GM19025 (cell line): Measurements from ENCODE around the gene ERBB2.
A peak's percentile ranks its signal among the peaks of the same experiment; 100 is the strongest.

Experiments used
- ATAC-seq: cut with Tn5 transposase; IDR thresholded peaks from one replicate; pipeline ENCODE4 v1.9.1; 2021; ENCODE audit warnings: mild to moderate bottlenecking, low read depth, moderate library complexity; ENCODE audit not compliant: unreplicated experiment

The ERBB2 gene

DNA sequence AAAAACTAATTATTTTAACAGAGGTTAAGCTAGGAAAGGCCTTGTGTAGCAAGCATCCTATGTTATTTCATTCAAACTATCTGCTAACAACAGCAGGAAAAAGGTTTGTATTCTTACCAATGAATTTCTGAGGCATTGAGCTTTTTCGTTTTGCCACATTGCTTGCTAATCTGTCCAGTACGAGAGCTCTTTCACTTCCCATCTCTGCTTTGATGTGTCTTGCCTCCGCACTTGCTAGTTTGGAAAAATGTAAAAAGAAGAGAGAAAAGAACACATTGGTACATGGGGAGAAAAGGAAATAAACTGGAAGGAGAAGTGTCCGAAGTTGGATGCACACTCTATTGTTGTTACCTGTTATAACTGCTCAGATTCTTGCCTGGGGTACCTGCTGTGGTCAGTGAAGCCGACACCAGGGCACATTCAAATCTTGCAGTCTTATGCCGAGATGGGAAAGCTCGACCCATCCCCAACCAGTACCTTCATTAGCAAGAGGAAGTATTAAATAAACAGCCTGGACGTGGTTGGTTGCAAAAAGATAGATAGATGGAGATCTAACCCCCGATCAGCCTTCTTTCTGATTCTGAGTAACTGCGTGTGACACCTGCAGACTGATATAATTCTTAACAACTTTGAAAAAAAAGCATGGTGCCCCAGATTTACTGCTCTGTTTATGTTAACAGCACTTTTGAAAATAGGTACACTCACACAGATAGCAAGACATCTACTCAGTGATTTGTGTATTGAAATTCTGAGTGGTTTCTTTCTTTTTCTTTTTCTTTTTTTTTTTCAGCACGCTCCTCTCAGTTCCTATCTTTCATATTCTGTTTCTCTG lies 77.9 kb downstream of the ERBB2 start:
- peak; percentile 47 for ATAC-seq
